Neural progenitor cell (in vitro differentiated cells): ENCODE measurements around the gene SLC2A13. TPM values are rescaled to one million over a fixed set of nuclear protein-coding genes. Genes with fewer than 3 reads are reported as not detected.

Source experiments
- DNase-seq: peaks from one replicate; pipeline ENCODE4 v3.0.0-alpha.2; 2016; ENCODE audit warnings: low spot score
- H2AFZ ChIP-seq: fragments of 200-600 bp; sonication (generic); replicated peaks from 2 replicates; pipeline ENCODE4 v1.6.1; 2016; ENCODE audit warnings: antibody characterized with exemption
- H3F3A ChIP-seq: fragments of 200-600 bp; sonication (generic); 2 replicates; pipeline ENCODE4 v1.6.1; 2016; ENCODE audit warnings: antibody characterized with exemption, low read depth
- H3K27ac ChIP-seq: fragments of 200-600 bp; sonication (generic); 2 replicates; pipeline ENCODE4 v1.5.1; 2016; ENCODE audit warnings: mild to moderate bottlenecking
- H3K27me3 ChIP-seq: fragments of 200-600 bp; sonication (generic); 2 replicates; pipeline ENCODE4 v1.6.1; 2016; ENCODE audit warnings: mild to moderate bottlenecking, moderate library complexity
- H3K36me3 ChIP-seq: fragments of 200-600 bp; sonication (generic); 2 replicates; pipeline ENCODE4 v1.5.1; 2016
- H3K4me1 ChIP-seq: fragments of 200-600 bp; sonication (generic); 2 replicates; pipeline ENCODE4 v1.6.1; 2016; ENCODE audit warnings: mixed run types
- H3K4me2 ChIP-seq: fragments of 200-600 bp; sonication (generic); 2 replicates; pipeline ENCODE4 v1.6.1; 2016
- H3K4me3 ChIP-seq: fragments of 200-600 bp; sonication (generic); 2 replicates; pipeline ENCODE4 v1.5.1; 2016
- H3K79me2 ChIP-seq: fragments of 200-600 bp; sonication (generic); 2 replicates; pipeline ENCODE4 v1.6.1; 2016; ENCODE audit warnings: low read depth
- H3K9ac ChIP-seq: fragments of 200-600 bp; sonication (generic); 2 replicates; pipeline ENCODE4 v1.6.1; 2016
- H3K9me3 ChIP-seq: fragments of 200-600 bp; sonication (generic); 2 replicates; pipeline ENCODE4 v1.5.1; 2016; ENCODE audit warnings: low read depth
- H4K20me1 ChIP-seq: fragments of 200-600 bp; sonication (generic); 2 replicates; pipeline ENCODE4 v1.6.1; 2016; ENCODE audit warnings: low read depth
- H3K27ac Mint-ChIP-seq: 3 replicates; pipeline ENCODE4 v1.8.0; 2021; ENCODE audit warnings: mixed read lengths
- H3K27me3 Mint-ChIP-seq: 2 replicates; pipeline ENCODE4 v1.8.0; 2022; ENCODE audit warnings: low read depth, mild to moderate bottlenecking, inconsistent platforms, moderate library complexity, mixed read lengths; ENCODE audit not compliant: insufficient read depth
- H3K36me3 Mint-ChIP-seq: 3 replicates; pipeline ENCODE4 v1.8.0; 2021; ENCODE audit warnings: mixed read lengths
- H3K4me1 Mint-ChIP-seq: 3 replicates; pipeline ENCODE4 v1.8.0; 2021; ENCODE audit warnings: mixed read lengths
- H3K4me3 Mint-ChIP-seq: 3 replicates; pipeline ENCODE4 v1.8.0; 2021; ENCODE audit warnings: mild to moderate bottlenecking, moderate library complexity, mixed read lengths
- H3K9me3 Mint-ChIP-seq: 3 replicates; pipeline ENCODE4 v1.8.0; 2020; ENCODE audit warnings: mixed read lengths
- EZH2 ChIP-seq: fragments of 200-600 bp; sonication (generic); IDR thresholded peaks from 2 replicates; pipeline ENCODE4 v1.6.1; 2017; ENCODE audit warnings: antibody characterized with exemption, mild to moderate bottlenecking, moderate library complexity
- EZH2phosphoT487 ChIP-seq: fragments of 200-600 bp; sonication (generic); IDR thresholded peaks from 2 replicates; pipeline ENCODE4 v1.6.1; 2017; ENCODE audit warnings: antibody characterized with exemption
- total RNA-seq: library from RNA; depleted of rRNA; stranded (reverse); fragments of >200 nt; gene quantifications from 2 replicates; pipeline ENCODE4 v1.2.3, GENCODE V29; 2015; ENCODE audit warnings: low replicate concordance
- TF ChIP-seq, protein P1 (sequence below): fragments of 200-600 bp; sonication (generic); IDR thresholded peaks from 2 replicates; pipeline ENCODE4 v1.5.1; 2017; ENCODE audit warnings: antibody characterized with exemption, mild to moderate bottlenecking

Gene SLC2A13
- total RNA-seq, 1 donor from 2014 or later: 11.1 TPM

DNA sequence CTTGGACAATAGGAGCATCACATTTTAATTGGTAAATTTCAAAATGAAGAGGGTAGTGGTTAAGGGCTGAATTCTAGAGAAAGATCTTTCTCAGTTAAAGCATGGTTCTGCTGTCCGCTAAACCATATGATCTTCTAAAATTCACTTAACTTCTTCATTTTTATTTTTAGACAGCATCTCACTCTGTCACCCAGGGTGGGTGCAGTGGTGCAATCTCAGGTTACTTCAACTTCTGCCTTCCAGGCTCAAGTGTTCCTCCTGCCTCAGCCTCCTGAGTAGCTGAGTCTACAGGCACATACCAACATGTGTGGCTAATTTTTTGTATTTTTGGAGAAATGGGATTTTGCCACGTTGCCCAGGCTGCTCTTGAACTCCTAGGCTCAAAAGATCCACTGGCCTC is 259.6 kb downstream of the SLC2A13 start:
- Mint-ChIP-seq H3K36me3 (peaks cover 3% of the 10 kb centered on the region), H3K27me3 (no peaks in the 10 kb centered on the region), H3K4me3 (no peak overlapping the region), H3K4me1 (peaks cover 9% of the 10 kb centered on the region), H3K9me3 (peaks cover 3% of the 10 kb centered on the region), H3K27ac (no peak overlapping the region)
- Histone ChIP-seq H3K4me1 (peaks cover 3% of the 10 kb centered on the region), H3K4me3 (no peak overlapping the region), H3K9ac (no peak overlapping the region), H3K9me3 (no peaks in the 10 kb centered on the region), H3K36me3 (no peaks in the 10 kb centered on the region), H3K27ac (no peak overlapping the region), H4K20me1 (no peaks in the 10 kb centered on the region), H3K27me3 (no peaks in the 10 kb centered on the region), H3K4me2 (no peak overlapping the region), H2AFZ (no peak overlapping the region), H3F3A (no peaks in the 10 kb centered on the region), H3K79me2 (no peaks in the 10 kb centered on the region)
- no peak for TF ChIP-seq EZH2
- no peak for TF ChIP-seq EZH2phosphoT487
- TF ChIP-seq, protein P1, sequence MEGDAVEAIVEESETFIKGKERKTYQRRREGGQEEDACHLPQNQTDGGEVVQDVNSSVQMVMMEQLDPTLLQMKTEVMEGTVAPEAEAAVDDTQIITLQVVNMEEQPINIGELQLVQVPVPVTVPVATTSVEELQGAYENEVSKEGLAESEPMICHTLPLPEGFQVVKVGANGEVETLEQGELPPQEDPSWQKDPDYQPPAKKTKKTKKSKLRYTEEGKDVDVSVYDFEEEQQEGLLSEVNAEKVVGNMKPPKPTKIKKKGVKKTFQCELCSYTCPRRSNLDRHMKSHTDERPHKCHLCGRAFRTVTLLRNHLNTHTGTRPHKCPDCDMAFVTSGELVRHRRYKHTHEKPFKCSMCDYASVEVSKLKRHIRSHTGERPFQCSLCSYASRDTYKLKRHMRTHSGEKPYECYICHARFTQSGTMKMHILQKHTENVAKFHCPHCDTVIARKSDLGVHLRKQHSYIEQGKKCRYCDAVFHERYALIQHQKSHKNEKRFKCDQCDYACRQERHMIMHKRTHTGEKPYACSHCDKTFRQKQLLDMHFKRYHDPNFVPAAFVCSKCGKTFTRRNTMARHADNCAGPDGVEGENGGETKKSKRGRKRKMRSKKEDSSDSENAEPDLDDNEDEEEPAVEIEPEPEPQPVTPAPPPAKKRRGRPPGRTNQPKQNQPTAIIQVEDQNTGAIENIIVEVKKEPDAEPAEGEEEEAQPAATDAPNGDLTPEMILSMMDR: no peak
- no peak for DNase-seq

DNA sequence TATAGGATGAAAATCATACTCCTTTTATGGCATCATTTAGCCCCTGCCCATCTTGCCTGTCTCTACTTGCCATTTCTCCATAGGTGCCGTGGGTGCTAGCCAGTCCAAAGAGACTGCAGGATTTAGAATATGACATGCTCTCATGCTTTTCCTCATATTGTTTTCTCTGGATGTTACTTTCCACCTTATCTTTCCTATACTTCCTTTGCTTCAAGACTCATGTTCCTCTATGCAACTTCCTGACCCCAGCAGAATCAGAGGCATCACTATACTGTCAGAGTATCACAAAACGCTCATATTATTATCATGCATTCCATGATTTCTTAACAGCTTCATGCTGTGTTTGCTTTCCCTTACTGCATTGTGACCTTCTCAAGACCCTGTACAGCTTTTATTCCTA is 265.5 kb downstream of the SLC2A13 start:
- Histone ChIP-seq H3K36me3 (no peaks in the 10 kb centered on the region), H3K4me1 (no peaks in the 10 kb centered on the region), H3K27me3 (no peaks in the 10 kb centered on the region), H3K79me2 (no peaks in the 10 kb centered on the region), H3K9ac (no peak overlapping the region), H3K4me3 (no peak overlapping the region), H3F3A (no peaks in the 10 kb centered on the region), H4K20me1 (no peaks in the 10 kb centered on the region), H2AFZ (no peak overlapping the region), H3K9me3 (no peaks in the 10 kb centered on the region), H3K27ac (no peak overlapping the region), H3K4me2 (no peak overlapping the region)
- Mint-ChIP-seq H3K9me3 (no peaks in the 10 kb centered on the region), H3K36me3 (no peaks in the 10 kb centered on the region), H3K27me3 (no peaks in the 10 kb centered on the region), H3K4me1 (no peaks in the 10 kb centered on the region), H3K4me3 (no peak overlapping the region), H3K27ac (no peak overlapping the region)
- TF ChIP-seq EZH2: no peak
- TF ChIP-seq EZH2phosphoT487: no peak
- TF ChIP-seq, protein P1: no peak
- no peak for DNase-seq

DNA sequence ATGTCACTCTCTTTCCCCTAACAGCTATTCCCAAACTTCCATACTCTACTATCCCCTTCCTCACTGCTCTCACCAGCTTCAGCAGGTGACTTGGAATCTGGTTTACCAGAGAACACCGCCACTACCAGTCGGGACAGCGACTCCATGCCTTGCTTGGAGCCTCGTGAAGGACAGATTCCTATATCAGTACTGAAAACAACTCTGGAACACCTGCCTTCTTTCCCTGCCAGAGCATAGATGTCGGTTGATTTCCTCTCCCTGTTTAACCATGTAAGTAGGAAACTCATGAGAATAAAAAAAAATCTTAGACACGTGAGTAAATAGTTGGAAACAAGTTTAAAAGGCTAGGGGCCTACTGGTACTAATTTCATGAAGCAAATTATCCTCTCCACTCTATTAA is 266.8 kb downstream of the SLC2A13 start:
- Mint-ChIP-seq H3K36me3 (no peaks in the 10 kb centered on the region), H3K4me1 (no peaks in the 10 kb centered on the region), H3K27me3 (no peaks in the 10 kb centered on the region), H3K9me3 (no peaks in the 10 kb centered on the region), H3K4me3 (no peak overlapping the region), H3K27ac (no peak overlapping the region)
- H3K27ac ChIP-seq: no peak overlapping the region
- no peaks in the 10 kb centered on the region for H3K79me2 ChIP-seq
- no peaks in the 10 kb centered on the region for H3F3A ChIP-seq
- H3K4me3 ChIP-seq: no peak overlapping the region
- no peaks in the 10 kb centered on the region for H3K9me3 ChIP-seq
- H3K27me3 ChIP-seq: no peaks in the 10 kb centered on the region
- no peaks in the 10 kb centered on the region for H3K4me1 ChIP-seq
- TF ChIP-seq, protein P1: no peak
- TF ChIP-seq EZH2phosphoT487: no peak
- TF ChIP-seq EZH2: no peak
- no peak overlapping the region for H2AFZ ChIP-seq
- H3K4me2 ChIP-seq: no peak overlapping the region
- no peak for DNase-seq
- H4K20me1 ChIP-seq: no peaks in the 10 kb centered on the region
- H3K36me3 ChIP-seq: no peaks in the 10 kb centered on the region
- no peak overlapping the region for H3K9ac ChIP-seq
